ENCODE measurements around the gene GATA3.

Gene GATA3

DNA sequence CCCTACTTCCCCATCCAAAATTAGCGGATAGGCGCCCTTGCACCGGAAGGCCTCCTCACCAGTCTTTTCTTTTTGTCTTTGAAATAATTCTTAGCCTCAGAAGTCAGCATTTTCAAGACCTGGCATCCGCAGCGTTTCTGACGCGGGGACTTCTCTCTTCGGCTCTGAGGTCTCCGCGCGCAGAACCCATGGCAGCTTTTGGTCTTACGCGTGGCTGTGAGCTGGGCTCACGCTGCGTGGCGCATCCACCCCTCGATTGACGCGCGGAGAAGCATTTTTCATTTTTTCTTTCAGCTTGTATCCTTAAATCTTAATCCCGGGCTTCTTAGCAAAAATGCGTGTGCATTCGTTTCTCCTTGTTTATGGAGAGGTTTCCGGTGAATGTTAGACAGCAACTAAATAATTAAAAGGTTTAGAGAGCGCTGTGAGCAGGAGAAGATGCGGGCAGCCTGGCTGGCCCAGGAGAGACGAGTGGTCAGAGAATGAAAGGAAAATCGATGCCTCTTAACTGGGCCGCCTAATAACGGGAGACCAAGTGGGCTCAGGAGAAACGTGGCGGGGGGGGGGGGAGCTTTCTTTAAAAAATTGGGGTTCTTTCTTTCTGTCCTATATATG is 2.0 kb upstream of the GATA3 start:
- DNase-seq, result no peak

DNA sequence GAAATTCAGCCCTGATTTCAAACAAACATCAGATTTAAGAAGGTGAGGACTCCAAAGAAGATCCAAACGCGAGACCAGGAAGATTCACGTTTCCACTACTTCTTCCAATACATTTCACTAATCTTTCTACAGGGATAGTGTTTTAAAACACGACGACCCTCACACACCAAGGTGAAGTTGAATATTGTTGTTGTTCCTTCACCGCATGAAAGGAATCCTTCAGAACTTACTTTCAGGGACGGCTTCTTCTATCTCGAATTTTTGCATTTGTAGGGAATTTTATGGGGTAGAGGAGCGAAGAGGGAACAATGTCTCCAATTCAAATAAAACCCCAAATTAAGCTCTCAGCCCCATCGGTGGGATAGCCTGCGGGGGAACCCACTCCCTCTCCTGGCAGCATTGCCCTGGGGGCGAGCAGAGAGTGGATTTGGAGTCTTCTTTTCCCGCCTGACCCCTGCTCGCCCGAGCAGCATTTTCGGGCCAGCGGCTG is 1.5 kb upstream of the GATA3 start:
- no peak for DNase-seq

DNA sequence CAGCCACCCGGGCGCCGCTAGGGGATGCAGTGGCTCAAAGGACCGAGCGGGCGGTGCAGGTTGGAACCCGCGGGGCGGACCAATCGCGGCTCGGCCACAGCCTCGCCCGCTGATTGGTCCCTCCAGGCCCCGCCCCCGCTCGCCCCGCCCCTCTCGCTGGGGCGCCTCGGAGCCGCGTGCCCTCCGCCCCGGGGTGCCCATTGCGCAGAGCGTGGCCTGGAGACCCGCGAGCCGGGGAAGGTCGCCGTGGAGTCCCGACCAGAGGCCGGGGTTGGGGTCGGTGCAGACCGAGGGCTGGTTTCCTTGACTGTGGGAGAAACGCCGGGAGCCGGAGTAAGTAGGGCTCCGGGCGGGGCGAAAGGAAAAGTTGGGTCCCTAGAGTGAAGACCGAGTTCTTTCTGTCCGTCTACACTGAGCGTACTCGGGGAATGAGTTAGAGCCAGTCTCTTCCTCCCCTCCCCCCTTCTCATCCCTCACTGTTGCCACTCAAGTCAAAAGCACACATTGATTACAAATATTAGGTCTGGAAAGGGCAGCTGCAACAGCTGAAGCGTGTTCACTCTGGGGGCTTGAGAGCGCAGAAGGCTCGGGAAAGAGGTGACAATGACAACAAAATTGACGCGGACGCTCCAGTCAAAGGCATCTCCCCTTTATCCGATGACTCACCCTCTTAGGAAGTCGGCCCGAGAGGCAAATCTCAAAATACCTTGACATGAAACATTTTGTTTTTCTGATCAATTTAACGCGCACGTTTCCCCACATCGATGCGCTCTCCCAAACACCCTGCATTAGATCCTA is 843 bp upstream of the GATA3 start:
- DNase-seq, result peak; percentile 20

DNA sequence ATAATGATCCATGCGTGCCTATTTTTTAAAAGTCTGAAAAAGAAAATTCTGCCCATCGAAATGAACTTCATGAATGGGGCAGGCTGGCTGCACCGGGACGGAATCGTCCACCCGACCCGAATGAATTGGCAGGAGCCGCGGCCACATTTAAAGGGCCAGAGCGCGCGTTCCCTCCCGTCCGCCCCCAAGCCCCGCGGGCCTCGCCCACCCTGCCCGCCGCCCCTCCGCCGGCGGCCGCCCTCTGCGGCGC is 319 bp upstream of the GATA3 start:
- no peak for DNase-seq

DNA sequence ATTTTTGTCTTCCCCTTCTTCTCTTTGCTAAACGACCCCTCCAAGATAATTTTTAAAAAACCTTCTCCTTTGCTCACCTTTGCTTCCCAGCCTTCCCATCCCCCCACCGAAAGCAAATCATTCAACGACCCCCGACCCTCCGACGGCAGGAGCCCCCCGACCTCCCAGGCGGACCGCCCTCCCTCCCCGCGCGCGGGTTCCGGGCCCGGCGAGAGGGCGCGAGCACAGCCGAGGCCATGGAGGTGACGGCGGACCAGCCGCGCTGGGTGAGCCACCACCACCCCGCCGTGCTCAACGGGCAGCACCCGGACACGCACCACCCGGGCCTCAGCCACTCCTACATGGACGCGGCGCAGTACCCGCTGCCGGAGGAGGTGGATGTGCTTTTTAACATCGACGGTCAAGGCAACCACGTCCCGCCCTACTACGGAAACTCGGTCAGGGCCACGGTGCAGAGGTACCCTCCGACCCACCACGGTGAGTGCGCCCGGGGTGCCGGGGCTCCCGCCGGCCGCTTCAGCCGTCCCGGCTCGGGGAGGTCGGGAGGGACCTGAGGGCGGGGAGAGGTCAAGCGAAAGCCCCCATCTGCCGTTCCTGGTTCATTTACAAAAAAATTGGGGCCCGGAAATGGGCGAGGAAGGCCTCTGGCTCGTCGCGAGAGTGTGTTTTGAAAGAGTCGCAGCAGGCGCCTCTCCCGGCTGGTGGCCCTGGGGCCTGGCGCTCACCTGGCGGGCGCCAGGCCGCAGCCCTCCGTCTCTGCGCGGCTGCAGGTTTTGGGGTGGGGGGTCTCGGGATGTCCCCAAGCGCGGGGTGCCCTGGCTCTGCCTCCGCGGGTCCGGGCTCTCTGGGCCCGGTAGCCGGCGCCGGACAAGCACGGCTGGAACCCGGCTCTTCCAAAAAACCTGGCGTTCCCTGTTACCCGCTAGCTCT is 1.2 kb downstream of the GATA3 start:
- DNase-seq, result no peak

DNA sequence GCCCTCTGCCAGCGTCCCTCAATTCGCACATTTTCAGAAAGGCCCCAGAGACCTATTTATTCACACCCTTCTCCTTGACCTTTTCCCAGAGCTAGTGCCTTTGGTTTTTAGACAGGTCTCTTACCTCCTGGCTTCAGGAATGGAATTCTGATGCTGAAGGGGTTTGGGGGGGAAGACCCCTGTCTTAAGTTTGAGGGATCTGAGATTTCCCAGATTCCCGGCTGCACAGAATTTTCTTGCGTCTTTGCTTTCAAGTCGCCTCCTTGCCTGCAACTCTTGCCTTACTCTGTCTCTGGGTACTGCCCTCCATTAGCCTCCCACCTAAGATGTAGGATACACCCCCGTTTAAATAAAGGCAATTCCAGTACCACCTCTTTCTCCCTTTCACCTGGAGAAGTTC is 1.9 kb downstream of the GATA3 start:
- DNase-seq, result no peak

DNA sequence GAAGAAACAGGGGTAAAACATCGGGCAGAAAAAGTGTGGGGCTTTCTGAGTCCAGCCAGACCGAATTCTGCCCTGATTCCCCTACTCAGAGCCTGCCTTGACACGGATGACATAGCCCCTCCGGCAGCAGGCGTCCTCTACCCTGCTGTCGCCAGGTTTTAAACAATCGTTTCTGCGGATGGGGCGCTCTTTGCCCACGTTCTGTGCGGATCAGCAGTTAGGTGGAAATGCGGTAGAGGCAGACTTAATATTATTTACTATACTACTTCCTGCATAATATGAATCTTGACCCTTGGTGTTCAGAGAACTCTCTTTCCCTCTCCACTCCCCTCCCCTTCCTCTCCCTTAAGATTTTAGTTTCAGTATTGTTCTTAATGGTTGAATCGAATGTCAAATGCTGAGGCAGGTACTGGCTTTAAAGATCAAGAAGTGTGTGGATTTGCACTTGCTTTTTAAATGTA is 2.4 kb downstream of the GATA3 start:
- no peak for DNase-seq

DNA sequence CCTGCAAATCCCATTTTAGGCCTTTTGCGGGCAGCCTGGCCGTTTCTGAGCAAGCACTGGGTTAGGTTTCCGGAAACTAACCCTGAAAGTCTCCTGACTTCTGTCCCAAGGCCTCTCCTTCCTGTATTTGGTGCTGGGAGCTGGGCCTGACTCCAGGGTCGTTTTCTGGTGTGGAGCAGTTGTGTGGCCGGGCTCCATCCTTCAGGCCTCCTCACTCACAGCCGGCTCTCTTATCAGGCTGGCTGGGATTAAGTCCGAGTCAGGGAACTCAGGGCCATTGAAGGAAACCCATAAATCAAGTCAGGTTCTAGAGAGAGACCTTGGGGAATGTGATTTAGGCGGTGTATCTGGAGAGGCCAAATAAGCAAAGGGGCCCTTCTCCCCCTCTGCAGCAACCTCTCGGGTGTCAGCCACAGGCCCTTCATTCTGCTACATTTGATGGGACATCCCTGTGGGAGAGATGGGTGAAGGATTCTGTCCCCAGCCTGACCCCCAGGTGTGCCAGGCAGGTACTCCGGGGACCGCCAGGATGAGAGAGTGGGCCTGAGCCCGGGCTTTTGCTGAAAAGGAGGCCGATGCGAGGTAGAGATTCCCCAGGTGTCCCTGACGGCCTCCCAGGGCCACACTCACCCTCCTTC is 3.3 kb downstream of the GATA3 start:
- DNase-seq, result no peak

DNA sequence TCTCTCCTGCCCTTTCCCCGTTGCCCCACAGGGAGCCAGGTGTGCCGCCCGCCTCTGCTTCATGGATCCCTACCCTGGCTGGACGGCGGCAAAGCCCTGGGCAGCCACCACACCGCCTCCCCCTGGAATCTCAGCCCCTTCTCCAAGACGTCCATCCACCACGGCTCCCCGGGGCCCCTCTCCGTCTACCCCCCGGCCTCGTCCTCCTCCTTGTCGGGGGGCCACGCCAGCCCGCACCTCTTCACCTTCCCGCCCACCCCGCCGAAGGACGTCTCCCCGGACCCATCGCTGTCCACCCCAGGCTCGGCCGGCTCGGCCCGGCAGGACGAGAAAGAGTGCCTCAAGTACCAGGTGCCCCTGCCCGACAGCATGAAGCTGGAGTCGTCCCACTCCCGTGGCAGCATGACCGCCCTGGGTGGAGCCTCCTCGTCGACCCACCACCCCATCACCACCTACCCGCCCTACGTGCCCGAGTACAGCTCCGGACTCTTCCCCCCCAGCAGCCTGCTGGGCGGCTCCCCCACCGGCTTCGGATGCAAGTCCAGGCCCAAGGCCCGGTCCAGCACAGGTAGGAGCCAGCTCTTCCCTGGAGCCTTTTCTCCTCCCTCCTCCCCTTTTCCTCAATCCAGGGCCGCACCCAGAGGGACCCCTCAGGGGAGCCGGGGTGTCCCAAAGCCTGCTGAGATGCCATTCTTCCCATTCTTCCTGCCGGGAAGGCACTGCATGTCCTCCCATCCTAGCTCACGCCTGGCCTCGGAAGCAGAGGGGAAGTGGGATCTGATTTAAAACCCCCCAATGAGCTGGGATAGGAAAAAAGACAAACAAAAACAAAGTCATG is 4.0 kb downstream of the GATA3 start:
- no peak for DNase-seq

DNA sequence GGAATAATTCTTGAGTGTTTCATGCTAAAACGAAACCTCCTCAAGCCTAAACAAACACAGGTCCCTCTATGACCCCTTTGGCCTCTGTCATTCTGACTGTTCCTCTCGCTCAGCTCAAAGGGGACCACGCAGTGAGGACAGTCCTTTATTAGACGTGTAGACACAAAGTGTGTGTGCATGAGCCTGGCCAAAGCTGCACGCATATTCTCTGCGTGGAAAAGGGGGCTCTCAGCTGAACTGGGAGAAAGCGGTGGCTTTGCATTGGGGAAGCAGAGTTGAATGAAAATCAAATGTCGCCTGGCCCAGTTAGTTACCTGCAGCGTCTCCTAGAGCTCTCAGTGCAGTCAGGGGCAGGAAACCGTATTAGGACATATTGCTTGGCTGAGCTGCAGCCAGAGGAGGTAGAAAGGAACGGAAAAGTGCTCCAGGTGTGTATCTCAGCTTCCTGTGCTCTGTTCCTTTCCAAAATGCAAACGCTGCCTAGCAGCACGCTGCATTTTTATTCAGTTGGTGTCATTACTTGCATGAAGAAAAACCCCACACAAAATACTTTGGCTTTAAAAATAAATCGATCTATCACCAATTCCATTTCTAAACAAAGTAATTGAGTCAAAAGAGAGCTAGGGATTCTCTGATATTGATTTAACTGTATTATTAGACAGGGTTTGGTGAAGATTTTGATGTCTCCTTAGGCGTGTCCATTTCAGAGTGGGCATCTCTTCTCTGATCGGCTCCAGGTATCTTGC is 4.9 kb downstream of the GATA3 start:
- DNase-seq, result no peak

DNA sequence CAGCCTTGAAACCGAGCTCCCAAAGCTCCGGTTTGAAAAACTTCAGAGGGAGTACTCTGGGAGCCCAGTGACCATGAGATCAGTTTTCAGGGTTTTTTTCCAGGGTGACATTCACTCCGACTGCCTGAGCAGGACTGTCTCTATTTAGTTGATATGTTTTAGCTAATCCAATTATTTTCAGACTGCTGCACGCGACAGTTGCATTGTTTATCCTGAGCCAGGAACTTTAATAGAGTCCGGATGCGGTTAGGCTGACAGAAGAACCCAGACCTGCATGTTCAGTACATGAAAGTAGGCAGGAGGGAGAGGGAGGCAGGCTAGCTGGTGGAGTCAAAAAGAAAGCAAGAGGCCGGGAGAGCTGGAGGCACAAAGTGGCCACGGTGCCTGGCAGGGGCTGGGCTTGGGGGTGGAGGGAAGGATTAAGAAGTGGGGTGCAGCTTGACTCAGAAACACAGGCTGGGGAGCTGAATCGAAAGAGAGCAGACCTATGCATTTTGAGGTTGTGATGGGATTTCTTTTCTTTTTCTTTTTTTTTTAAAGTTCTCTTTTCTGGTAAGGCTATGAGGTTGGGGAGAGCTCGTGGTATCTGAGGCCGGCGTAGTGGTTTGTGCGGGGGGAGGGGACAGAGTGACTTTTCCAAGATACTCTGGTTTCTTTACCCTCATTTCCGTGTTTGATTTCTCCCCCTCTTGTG is 5.7 kb downstream of the GATA3 start:
- DNase-seq, result no peak

DNA sequence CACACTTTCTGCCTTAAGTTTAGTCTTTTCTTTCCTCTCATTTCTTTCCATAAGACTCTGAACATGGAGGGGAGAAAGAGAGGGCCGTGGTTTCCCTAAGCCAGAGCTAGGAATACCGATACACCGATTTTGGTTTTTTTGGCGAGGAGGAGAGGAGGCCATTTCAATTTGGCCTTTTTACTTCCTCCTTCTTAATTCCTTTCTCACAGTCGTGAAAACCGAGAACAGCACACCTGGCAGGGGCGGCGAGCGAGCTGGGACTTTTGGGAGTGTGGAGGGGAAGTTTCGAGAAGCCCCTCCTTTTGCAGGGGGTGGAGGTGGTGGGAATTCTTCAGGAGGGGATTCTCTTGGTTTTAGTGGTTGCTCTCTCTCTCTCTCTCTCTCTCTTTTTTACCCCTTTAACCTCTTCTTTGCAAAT is 6.2 kb downstream of the GATA3 start:
- no peak for DNase-seq

DNA sequence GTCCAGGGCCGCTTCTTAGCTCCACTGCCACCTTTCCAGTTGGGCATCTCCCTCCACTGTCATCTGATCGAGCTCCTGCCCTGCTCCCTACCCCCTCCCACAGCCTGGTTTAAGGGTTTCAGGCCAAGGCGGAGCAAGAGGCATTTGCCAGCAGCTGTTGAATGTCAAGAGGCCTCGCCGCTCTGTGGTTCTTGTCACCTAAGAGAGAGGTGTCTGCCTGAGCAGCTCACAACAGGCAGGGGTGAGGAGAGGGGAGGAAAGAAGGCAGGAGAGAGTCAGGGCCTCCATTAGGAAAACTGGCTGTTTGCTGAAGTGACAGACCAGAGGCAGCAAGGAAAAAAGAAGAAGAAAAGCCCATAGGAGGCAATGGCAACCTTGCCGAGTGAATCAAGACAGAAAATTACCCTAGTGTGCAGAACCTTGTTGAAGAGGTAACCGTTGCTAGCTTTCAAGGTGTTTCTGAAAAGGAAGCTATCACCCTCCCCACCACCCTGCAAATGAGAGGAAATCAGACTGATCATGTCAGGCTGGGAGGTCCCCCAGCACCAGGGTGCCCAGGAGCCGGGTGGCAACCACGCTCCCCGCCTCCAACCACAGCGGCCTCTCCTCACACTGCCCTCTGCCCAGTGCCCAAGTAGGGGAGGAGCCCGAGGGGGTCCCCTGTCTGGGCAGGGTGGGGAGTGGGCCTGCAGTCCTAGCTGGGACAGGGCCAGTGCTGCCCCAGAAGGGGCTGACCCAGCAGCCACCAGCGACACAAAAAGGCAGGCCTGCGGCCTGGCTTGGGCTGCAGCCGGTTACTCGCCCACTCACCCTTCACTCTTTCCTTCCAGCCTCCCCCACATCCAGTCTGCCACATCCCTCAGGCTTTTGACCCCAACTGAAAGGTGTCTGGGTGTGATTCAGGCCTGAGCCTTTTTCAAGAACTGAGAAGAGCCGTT is 7.1 kb downstream of the GATA3 start:
- DNase-seq, result no peak

DNA sequence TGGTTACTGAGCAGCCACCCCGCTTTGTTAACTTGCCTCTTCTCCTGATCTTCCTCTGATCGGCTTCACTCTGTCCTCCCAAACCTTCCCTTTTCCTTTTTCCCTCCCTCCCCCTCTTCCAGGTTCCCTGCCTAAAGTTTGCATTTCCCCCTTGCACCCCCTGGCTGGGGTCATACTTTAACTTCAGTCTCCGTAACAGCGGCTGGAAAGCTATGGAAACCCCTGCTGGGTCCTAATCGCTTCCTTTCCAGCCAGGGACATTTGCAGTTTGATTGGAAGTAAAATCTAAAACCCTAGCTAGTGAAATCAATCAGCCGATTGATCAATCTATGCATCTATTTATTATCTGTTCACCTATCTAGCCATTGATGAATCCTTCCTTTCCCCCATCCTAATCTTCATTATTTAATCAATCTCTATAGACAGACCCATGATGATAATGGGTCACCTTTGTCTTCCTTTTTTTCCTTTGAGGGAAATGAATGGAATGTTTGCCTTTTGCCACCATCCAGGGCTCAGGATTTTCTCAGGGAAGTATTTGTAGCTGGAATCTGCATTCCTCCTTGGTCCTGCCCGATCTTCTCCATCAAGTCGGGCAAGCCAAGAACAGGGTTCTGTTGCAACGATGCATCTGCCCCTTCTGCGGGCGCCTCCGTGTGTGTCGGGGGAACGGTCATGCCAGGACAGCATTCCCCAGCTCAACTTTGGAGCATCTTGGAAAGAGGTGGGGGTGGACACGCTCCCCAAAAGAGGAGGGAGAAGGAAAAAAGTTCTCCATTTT is 8.8 kb downstream of the GATA3 start:
- no peak for DNase-seq

DNA sequence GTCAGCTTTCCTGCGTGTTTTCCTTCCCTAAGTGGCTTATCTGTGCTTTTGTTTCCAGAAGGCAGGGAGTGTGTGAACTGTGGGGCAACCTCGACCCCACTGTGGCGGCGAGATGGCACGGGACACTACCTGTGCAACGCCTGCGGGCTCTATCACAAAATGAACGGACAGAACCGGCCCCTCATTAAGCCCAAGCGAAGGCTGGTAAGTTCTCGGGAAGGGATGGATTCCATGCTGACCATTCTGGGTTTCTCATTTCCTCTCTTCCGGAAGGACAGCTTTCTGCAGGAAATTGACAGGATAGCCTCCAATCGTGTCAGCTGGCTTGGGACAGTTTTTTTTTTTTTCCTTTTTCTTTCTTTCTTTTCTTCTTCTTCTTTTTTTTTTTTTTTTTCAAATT is 9.4 kb downstream of the GATA3 start:
- no peak for DNase-seq

DNA sequence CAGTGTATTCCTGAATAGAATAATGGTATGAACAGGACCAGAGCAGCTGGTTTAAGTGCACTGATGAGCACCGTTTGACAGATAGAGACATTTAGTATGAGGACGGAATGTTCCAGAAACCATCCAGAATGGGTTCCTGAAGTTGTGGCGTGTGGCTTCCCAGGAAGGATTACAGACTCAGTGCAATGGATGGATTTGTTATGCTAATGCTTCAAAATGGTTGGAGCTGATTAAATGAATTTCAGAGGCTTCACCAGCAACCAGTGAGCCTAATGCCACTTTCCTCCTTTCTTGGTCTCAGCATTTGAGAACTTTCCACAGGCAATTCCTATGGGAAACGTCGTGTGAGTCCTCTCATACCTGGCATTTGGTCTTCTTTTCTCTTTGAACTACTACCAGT is 9.9 kb downstream of the GATA3 start:
- no peak for DNase-seq

DNA sequence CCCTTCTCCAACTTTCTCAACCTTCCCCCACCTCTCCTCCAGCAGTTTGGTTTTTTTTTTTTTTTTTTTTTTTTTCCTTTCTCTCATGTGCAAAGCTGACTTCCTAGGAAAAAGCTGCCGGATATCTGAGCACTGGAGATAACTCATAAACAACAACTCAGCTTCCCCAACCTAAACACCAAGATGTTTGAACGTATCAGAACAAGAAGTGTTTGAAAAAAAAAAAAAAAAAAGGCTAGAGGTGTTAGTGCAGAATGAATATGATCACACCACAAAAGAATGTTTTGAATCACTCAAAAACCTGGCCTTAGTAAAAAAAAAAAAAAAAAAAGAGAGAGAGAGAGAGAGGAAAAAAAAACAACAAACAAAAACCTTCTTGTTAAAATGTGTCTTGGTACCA is 11.2 kb downstream of the GATA3 start:
- no peak for DNase-seq

DNA sequence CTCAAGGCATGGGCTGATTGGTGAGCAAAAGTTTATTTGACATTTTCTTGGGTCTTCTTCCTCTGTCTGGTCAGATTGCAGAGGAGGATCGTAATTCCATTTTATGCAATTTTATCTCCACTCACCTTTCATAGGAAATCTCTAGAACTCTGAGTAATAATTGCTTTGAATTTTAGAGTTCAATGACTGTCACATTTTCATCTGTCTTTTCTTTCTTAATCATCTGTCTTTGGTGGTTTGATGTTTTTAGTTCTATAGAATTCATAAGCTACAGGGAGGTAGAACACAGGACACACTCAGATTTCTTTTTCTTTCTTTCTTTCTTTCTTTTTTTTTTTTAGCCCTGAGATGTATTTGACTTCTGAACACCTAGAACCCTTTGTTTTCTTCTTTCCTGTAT is 11.6 kb downstream of the GATA3 start:
- no peak for DNase-seq

DNA sequence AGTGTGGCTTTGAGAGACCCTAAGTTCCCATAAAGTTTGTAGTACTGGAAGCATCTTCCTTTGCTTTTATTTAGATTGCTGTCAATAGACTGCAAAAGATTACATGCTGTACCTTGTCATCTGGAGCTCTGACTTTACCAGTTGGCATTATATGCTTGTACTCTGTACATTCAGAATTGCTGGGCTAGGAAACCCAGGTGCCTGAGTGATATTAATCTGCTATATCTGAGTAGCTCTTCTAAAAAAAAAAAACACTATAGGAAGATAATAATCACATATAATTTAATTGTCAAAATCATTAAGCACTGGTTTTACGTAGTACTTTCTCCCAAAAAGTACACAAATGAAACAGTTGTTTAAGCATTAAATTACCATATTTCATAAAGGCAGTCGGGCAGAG is 12.3 kb downstream of the GATA3 start:
- DNase-seq, result no peak

Measured in NCI-H2171 treated with DMSO at 0.1 percent for 48 hours (cell line).